ENCODE data around the gene AFP. TPM values are rescaled to one million over a fixed set of nuclear protein-coding genes. Genes with fewer than 3 reads are reported as not detected.

Gene AFP
- total RNA-seq, 1 experiment from 2014 or later: 0.92 TPM

GRCh38 chr4:73451404-73451803 lies 15.4 kb downstream of the AFP start:
- Histone ChIP-seq H3K4me2 (no peak overlapping the region), H3K9me3 (ENCODE audit: insufficient read depth, low read depth) (no peaks in the 10 kb centered on the region), H3K9me2 (ENCODE audit: insufficient read depth) (no peaks in the 10 kb centered on the region), H3K4me1 (replicated peaks; ENCODE audit: insufficient read depth) (no peaks in the 10 kb centered on the region), H3K27ac (no peak overlapping the region), H3K4me3 (no peak overlapping the region), H3F3A (ENCODE audit: insufficient read depth, low read depth) (no peaks in the 10 kb centered on the region), H3K27me3 (ENCODE audit: insufficient read depth, low read depth) (no peaks in the 10 kb centered on the region), H2AFZ (no peak overlapping the region), H3K36me3 (ENCODE audit: low read depth) (no peaks in the 10 kb centered on the region), H4K20me1 (ENCODE audit: insufficient read depth) (no peaks in the 10 kb centered on the region), H3K79me2 (ENCODE audit: low read depth) (no peaks in the 10 kb centered on the region)
- POLR2A ChIA-PET (ENCODE audit: unreplicated experiment): no interaction called here
- no peak for DNase-seq
- intact Hi-C loops (cut with micrococcal nuclease; ENCODE audit: unreplicated experiment): loop anchor here (2.0 kb wide), 1 partner anchor 289 kb away; the partner anchor contains the start of gene CXCL8
- BruUV-seq (replicated peaks): no TSS peak
- TF ChIP-seq CTCF (conservative IDR thresholded peaks at IDR 0.05) (no peak), EZH2 (IDR thresholded peaks at IDR 0.05; ENCODE audit: low read depth) (no peak)
- CTCF ChIA-PET: interaction anchor here (0.7 kb wide), 1 partner anchor 352 kb away, joined by 3 read pairs; no protein-coding TSS in a partner anchor

DNA sequence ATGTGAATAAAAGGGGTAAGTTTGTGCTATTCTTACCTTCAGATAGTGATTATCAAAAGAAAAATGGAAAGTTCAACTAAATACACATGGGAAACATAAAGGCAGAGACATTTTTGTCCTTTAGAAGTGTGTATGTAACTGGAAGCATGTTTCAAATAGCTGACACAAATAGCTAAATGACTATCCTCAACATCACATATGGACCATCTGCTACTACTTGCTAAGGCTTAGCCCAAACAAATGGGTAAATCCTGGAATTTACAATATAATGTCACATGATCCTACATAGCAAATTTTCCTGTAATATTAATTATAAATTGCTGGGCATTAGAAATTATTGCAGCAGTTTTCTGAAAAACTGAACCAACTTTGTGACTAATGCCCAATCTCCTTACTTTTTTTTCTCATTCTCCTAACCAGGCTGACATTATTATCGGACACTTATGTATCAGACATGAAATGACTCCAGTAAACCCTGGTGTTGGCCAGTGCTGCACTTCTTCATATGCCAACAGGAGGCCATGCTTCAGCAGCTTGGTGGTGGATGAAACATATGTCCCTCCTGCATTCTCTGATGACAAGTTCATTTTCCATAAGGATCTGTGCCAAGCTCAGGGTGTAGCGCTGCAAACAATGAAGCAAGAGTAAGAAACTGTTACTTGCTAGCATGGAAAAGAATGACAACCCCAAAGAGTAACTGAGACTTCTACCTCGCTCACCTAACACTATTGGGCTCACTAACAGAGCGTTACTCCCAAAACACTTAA lies 16.1 kb downstream of the AFP start:
- DNase-seq: no peak
- H3K27ac ChIP-seq: no peak overlapping the region
- no TSS peak for BruUV-seq (replicated peaks)
- TF ChIP-seq EZH2 (IDR thresholded peaks at IDR 0.05; ENCODE audit: low read depth): no peak
- no peak for TF ChIP-seq CTCF (conservative IDR thresholded peaks at IDR 0.05)
- no peaks in the 10 kb centered on the region for H4K20me1 ChIP-seq (ENCODE audit: insufficient read depth)
- no peak overlapping the region for H3K4me2 ChIP-seq
- no peak overlapping the region for H3K4me3 ChIP-seq
- no peaks in the 10 kb centered on the region for H3K9me3 ChIP-seq (ENCODE audit: insufficient read depth, low read depth)
- CTCF ChIA-PET: interaction anchor here (0.7 kb wide), 1 partner anchor 351 kb away, joined by 3 read pairs; no protein-coding TSS in a partner anchor
- no peaks in the 10 kb centered on the region for H3K27me3 ChIP-seq (ENCODE audit: insufficient read depth, low read depth)
- no peaks in the 10 kb centered on the region for H3K79me2 ChIP-seq (ENCODE audit: low read depth)
- H3K36me3 ChIP-seq (ENCODE audit: low read depth): no peaks in the 10 kb centered on the region
- intact Hi-C loops (cut with micrococcal nuclease; ENCODE audit: unreplicated experiment): loop anchor here (2.0 kb wide), 1 partner anchor 289 kb away; the partner anchor contains the start of gene CXCL8
- no peaks in the 10 kb centered on the region for H3F3A ChIP-seq (ENCODE audit: insufficient read depth, low read depth)
- POLR2A ChIA-PET (ENCODE audit: unreplicated experiment): no interaction called here
- H2AFZ ChIP-seq: no peak overlapping the region
- no peaks in the 10 kb centered on the region for H3K4me1 ChIP-seq (replicated peaks; ENCODE audit: insufficient read depth)
- no peaks in the 10 kb centered on the region for H3K9me2 ChIP-seq (ENCODE audit: insufficient read depth)

- H3K9me3 ChIP-seq (ENCODE audit: insufficient read depth, low read depth): no peaks in the 10 kb centered on the region
- no peak overlapping the region for H3K27ac ChIP-seq
- no peaks in the 10 kb centered on the region for H3K4me1 ChIP-seq (replicated peaks; ENCODE audit: insufficient read depth)
- CTCF ChIA-PET: no interaction called here
- no peak for DNase-seq
- no peaks in the 10 kb centered on the region for H3F3A ChIP-seq (ENCODE audit: insufficient read depth, low read depth)
- H3K4me2 ChIP-seq: no peak overlapping the region
- POLR2A ChIA-PET (ENCODE audit: unreplicated experiment): no interaction called here
- no TSS peak for BruUV-seq (replicated peaks)
- no peaks in the 10 kb centered on the region for H3K9me2 ChIP-seq (ENCODE audit: insufficient read depth)
- H3K36me3 ChIP-seq (ENCODE audit: low read depth): no peaks in the 10 kb centered on the region
- H3K79me2 ChIP-seq (ENCODE audit: low read depth): no peaks in the 10 kb centered on the region
- intact Hi-C loops (cut with micrococcal nuclease; ENCODE audit: unreplicated experiment): no loop called here
- H3K4me3 ChIP-seq: no peak overlapping the region
- H2AFZ ChIP-seq: no peak overlapping the region
- no peak for TF ChIP-seq CTCF (conservative IDR thresholded peaks at IDR 0.05)
- TF ChIP-seq EZH2 (IDR thresholded peaks at IDR 0.05; ENCODE audit: low read depth): no peak
- H4K20me1 ChIP-seq (ENCODE audit: insufficient read depth): no peaks in the 10 kb centered on the region
- no peaks in the 10 kb centered on the region for H3K27me3 ChIP-seq (ENCODE audit: insufficient read depth, low read depth)
Observed at GRCh38 chr4:73452953-73453700, 17.1 kb downstream of the AFP start.

Measured in PC-9 (cell line).